GM12878 (cell line): ENCODE measurements around the gene RNF25. TPM values are rescaled to one million over a fixed set of nuclear protein-coding genes. Genes with fewer than 3 reads are reported as not detected.

Experiments
- ATAC-seq: fragments of 200-7000 bp; cut with Tn5 transposase; 3 replicates; pipeline ENCODE4 v1.9.1; 2020; ENCODE audit warnings: mild to moderate bottlenecking, moderate library complexity
- BruUV-seq: library from RNA; stranded (reverse); fragments of 400-500 nt; replicated peaks from 2 replicates; lab custom pipeline; 2021; lab: Mats Ljungman, UMichigan
- CTCF ChIA-PET: fragments of 300-600 bp; sonication (Branson Sonifier 250); formaldehyde crosslinking; extraction: SDS; loops from one replicate; lab custom pipeline; 2021; ENCODE audit warnings: inconsistent platforms; lab: Yijun Ruan, JAX
- POLR2A ChIA-PET: fragments of 350-600 bp; formaldehyde crosslinking; extraction: SDS; loops from one replicate; lab custom pipeline; 2021; ENCODE audit warnings: inconsistent platforms; lab: Charles Lee
- RAD21 ChIA-PET: fragments of 300-600 bp; sonication (Branson Sonifier 250); formaldehyde crosslinking; loops from one replicate; lab custom pipeline; 2023; ENCODE audit warnings: antibody characterized with exemption; ENCODE audit not compliant: unreplicated experiment; lab: Charles Lee
- SMC1A ChIA-PET: fragments of 300-600 bp; sonication (Branson Sonifier 250); formaldehyde crosslinking; loops from one replicate; lab custom pipeline; 2023; ENCODE audit not compliant: unreplicated experiment, uncharacterized antibody; lab: Charles Lee
- DNase-seq: peaks from one replicate; pipeline ENCODE4 v3.0.0-alpha.2; 2011; ENCODE audit warnings: low read depth, low spot score
- FAIRE-seq: peaks from 3 replicates; lab custom pipeline; 2011; peaks lifted over from hg19 to GRCh38; lab: Jason Lieb, UNC
- H2AFZ ChIP-seq: 2 replicates; pipeline ENCODE4 v1.6.0; 2011; ENCODE audit warnings: low read depth, low read length, control low read depth; ENCODE audit not compliant: control insufficient read depth
- H3K27ac ChIP-seq: 2 replicates; pipeline ENCODE4 v1.5.1; 2011; ENCODE audit warnings: control low read depth; ENCODE audit not compliant: control insufficient read depth, insufficient read depth
- H3K27me3 ChIP-seq, 2 experiments: replicated peaks in 1 of 2; 2 replicates each; pipeline versions ENCODE4 v1.6.0 to v1.6.1; 2011; ENCODE audit warnings: low read length in 1 of 2; ENCODE audit not compliant: control insufficient read depth in 2 of 2, insufficient read depth in 2 of 2
- H3K36me3 ChIP-seq, 2 experiments: 2 replicates each; pipeline ENCODE4 v1.5.1; 2011; ENCODE audit warnings: low read length in 1 of 2; ENCODE audit not compliant: control insufficient read depth in 2 of 2, insufficient read depth in 2 of 2
- H3K4me1 ChIP-seq: 2 replicates; pipeline ENCODE4 v1.6.1; 2011; ENCODE audit warnings: mild to moderate bottlenecking, low read length, moderate library complexity, mixed read lengths; ENCODE audit not compliant: control insufficient read depth, insufficient read depth
- H3K4me2 ChIP-seq: 2 replicates; pipeline ENCODE4 v1.6.0; 2011; ENCODE audit warnings: control low read depth; ENCODE audit not compliant: control insufficient read depth, insufficient read depth
- H3K4me3 ChIP-seq: fragments of 200-600 bp; sonication (generic); 2 replicates; pipeline ENCODE4 v1.5.1; 2016
- H3K79me2 ChIP-seq: 2 replicates; pipeline ENCODE4 v1.6.0; 2011; ENCODE audit warnings: low read length; ENCODE audit not compliant: control insufficient read depth, insufficient read depth
- H3K9ac ChIP-seq: 2 replicates; pipeline ENCODE4 v1.8.0; 2011; ENCODE audit warnings: low read length, control low read depth, mixed read lengths; ENCODE audit not compliant: control insufficient read depth, insufficient read depth
- H3K9me3 ChIP-seq: replicated peaks from 3 replicates; pipeline ENCODE4 v1.5.1; 2011; ENCODE audit warnings: mild to moderate bottlenecking, low read length; ENCODE audit not compliant: control insufficient read depth, insufficient read depth
- H4K20me1 ChIP-seq: 2 replicates; pipeline ENCODE4 v1.6.0; 2011; ENCODE audit not compliant: control insufficient read depth, insufficient read depth
- BACH1 ChIP-seq: fragments of 450-650 bp; IDR thresholded peaks from 2 replicates; pipeline ENCODE4 v1.6.1; 2017; ENCODE audit warnings: mild to moderate bottlenecking, borderline replicate concordance
- CEBPB ChIP-seq, 2 experiments: fragments of 150-350 bp in 1 of 2; IDR thresholded peaks; 2 replicates each; pipeline ENCODE4 v1.6.1; 2012 to 2014; ENCODE audit warnings: low read depth in 2 of 2, low read length in 2 of 2, borderline replicate concordance in 1 of 2, inconsistent platforms in 1 of 2
- CREB1 ChIP-seq: IDR thresholded peaks from 2 replicates; pipeline ENCODE4 v1.6.1; 2012; ENCODE audit warnings: low read depth, mild to moderate bottlenecking, inconsistent platforms
- EED ChIP-seq: sonication (generic); IDR thresholded peaks from 2 replicates; pipeline ENCODE4 v1.6.1; 2016; ENCODE audit warnings: antibody characterized with exemption, low read depth
- ETV6 ChIP-seq, 2 experiments: fragments of 450-650 bp in 1 of 2; IDR thresholded peaks in 1 of 2; conservative IDR thresholded peaks in 1 of 2; 2 replicates each; pipeline ENCODE4 v1.6.1; 2014; ENCODE audit warnings: antibody characterized with exemption in 1 of 2, borderline replicate concordance in 1 of 2, low read depth in 1 of 2, mild to moderate bottlenecking in 1 of 2, moderate library complexity in 1 of 2
- RAD21 ChIP-seq: IDR thresholded peaks from 2 replicates; pipeline ENCODE4 v1.6.1; 2011; ENCODE audit warnings: mild to moderate bottlenecking, low read depth, low read length, moderate library complexity; ENCODE audit not compliant: insufficient read depth
- RAD51 ChIP-seq: fragments of 450-650 bp; IDR thresholded peaks from 2 replicates; pipeline ENCODE4 v1.6.1; 2016; ENCODE audit warnings: moderate library complexity, mild to moderate bottlenecking, inconsistent platforms
- RFX5 ChIP-seq: IDR thresholded peaks from 2 replicates; pipeline ENCODE4 v1.6.1; 2011; ENCODE audit warnings: low read depth, low read length, improper control_type of control experiment
- TARDBP ChIP-seq: IDR thresholded peaks from 2 replicates; pipeline ENCODE4 v1.6.1; 2016; ENCODE audit warnings: borderline replicate concordance
- WGBS: methylation state at CpG from one replicate; pipeline ENCODE4 v1.1.6; 2016; ENCODE audit warnings: low lambda C conversion rate; ENCODE audit not compliant: insufficient replicate concordance, insufficient coverage; ENCODE audit errors: missing lambda C conversion rate; 5-methylcytosine and 5-hydroxymethylcytosine counted together
- in situ Hi-C: fragments of 300-500 bp; cut with MboI; formaldehyde crosslinking; loops from 9 replicates; pipeline ENCODE4 v1.14.3; 2018; ENCODE audit warnings: mixed read lengths
- intact Hi-C: fragments of 100-400 bp; cut with micrococcal nuclease; formaldehyde crosslinking; loops from one replicate; pipeline ENCODE4 v1.14.2; 2022; ENCODE audit not compliant: unreplicated experiment
- polyA plus RNA-seq, 11 experiments: library from polyadenylated mRNA; depleted of rRNA in 4 of 11; unstranded in 6 of 11; stranded (reverse) in 5 of 11; fragments of >200 nt; fragmentation: Nextera tagmentation in 4 of 11; fragmentation: Illumina TruSeq in 1 of 11; extraction: Ambion mirVana in 4 of 11; extraction: Trizol in 1 of 11; gene quantifications; 1 replicate in 1 of 11; 2 replicates in 10 of 11; pipeline versions ENCODE4 v1.2.1 to v1.2.3, GENCODE V29; 2011 to 2016; ENCODE audit warnings: inconsistent platforms in 2 of 11, missing spikeins in 2 of 11, low read depth in 1 of 11
- total RNA-seq, 4 experiments: library from RNA; depleted of rRNA in 3 of 4; stranded (reverse); fragments of >200 nt in 3 of 4; fragmentation: Illumina TruSeq in 1 of 4; extraction: Trizol in 1 of 4; gene quantifications; 2 replicates each; pipeline versions ENCODE4 v1.2.1 to v1.2.3, GENCODE V29; 2013 to 2021
- TF ChIP-seq, protein P1 (sequence below): fragments of 450-650 bp; IDR thresholded peaks from 2 replicates; pipeline ENCODE4 v1.6.1; 2017; ENCODE audit warnings: mild to moderate bottlenecking, moderate library complexity
- TF ChIP-seq, protein P2 (sequence below): fragments of 450-650 bp; IDR thresholded peaks from 2 replicates; pipeline ENCODE4 v1.6.1; 2017; ENCODE audit warnings: mild to moderate bottlenecking

RNF25 gene
- total and polyA plus RNA-seq, 10 of the 15 experiments (the other 5 are each of a cell fraction or from before 2014, with no cell fraction given), result 1.3 to 70.4 (median 28.4) TPM

DNA sequence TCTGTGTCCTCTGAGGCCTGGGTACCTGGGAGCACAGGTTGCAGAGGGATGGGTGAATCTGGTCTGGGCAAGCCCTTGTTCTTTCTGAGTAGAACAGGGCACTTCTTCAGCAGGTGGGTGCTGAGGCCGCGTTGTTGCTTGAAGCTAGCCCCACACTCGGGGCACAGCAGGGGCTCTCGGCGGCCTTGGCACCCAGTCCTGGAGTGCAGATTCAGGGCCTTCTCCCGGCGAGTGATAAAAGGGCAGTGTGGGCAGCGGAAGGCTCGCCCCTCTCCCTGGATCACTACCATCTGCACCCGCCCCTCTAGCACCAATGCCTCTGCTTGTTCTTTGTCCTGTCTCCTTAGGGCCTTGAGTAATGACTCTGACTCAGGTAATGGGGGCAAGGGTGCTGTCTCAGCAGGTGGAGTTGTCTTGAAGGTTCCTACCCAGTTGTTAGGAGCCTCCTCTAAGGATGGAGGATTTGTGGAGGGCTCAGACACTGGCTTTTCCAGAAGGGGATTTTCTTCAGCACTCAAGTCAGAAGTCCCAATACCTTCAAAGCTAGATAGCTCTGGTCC, 28.0 kb downstream of the RNF25 start:
- no peak overlapping the region for H3K4me2 ChIP-seq
- TF ChIP-seq TARDBP (no peak), EED (no peak), CREB1 (no peak), CEBPB (IDR thresholded peaks at IDR 0.05; ENCODE audit: borderline replicate concordance in 1 of 2, low read depth in 2 of 2, low read length in 2 of 2) (no peak), BACH1 (no peak), RAD51 (no peak)
- H3K36me3 ChIP-seq, result peaks cover 32 to 33% of the 10 kb centered on the region in 2 experiments
- H3K27ac ChIP-seq, result no peak overlapping the region
- no peak overlapping the region for H3K4me3 ChIP-seq
- no peak for DNase-seq
- ChIA-PET CTCF (interaction anchor here (0.6 to 1.2 kb wide), 2 partner anchors 12 to 69 kb away, joined by 3 read pairs; no protein-coding TSS in a partner anchor), RAD21 (interaction anchor here (0.6 kb wide), 1 partner anchor 285 kb away, joined by 3 read pairs; no protein-coding TSS in a partner anchor), POLR2A (no interaction called here), SMC1A (interaction anchor here (0.6 to 0.8 kb wide), 2 partner anchors 173 to 283 kb away, joined by 3 read pairs; no protein-coding TSS in a partner anchor)
- H3K4me1 ChIP-seq, result no peaks in the 10 kb centered on the region
- ATAC-seq, result no peak
- H3K9me3 ChIP-seq, result no peaks in the 10 kb centered on the region
- H3K27me3 ChIP-seq, result no peaks in the 10 kb centered on the region
- no peak for FAIRE-seq
- intact Hi-C loops (no loop called here), in situ Hi-C loops (no loop called here)
- no peak overlapping the region for H2AFZ ChIP-seq
- no peak overlapping the region for H3K9ac ChIP-seq
- 98% methylated on average over 10 of the region's 10 CpGs for WGBS
- H4K20me1 ChIP-seq, result no peaks in the 10 kb centered on the region
- H3K79me2 ChIP-seq, result peaks cover 2% of the 10 kb centered on the region; the same call in 1 of the 2 replicates
- BruUV-seq, result no TSS peak

DNA sequence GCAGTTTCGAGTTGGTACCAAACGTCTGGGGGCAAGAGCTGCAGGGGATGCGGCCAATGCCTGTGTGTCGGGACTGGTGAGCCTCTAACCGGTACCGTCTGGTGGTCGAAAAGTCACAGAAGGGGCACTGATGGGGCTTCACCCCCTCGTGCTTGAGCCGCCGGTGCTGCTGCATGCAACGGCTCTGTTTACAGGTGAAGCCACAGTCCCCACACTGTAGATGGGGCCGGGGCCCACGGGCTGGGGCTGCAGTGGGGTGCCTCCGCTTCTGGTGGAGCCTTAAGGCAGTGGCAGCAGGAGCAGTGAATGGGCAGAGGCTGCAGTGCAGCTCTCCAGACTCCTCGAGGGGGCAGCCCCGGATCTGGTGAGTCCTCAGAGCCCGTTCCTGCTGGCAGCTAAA, 29.0 kb downstream of the RNF25 start:
- no peak overlapping the region for H3K4me2 ChIP-seq
- POLR2A ChIA-PET, result no interaction called here
- intact Hi-C loops (no loop called here), in situ Hi-C loops (no loop called here)
- H3K27me3 ChIP-seq, result no peaks in the 10 kb centered on the region
- SMC1A ChIA-PET, result no interaction called here
- ATAC-seq (no peak), FAIRE-seq (no peak), DNase-seq (no peak)
- H3K36me3 ChIP-seq, result peaks cover 29 to 34% of the 10 kb centered on the region in 2 experiments
- WGBS, result 100% methylated on average over 17 of the region's 17 CpGs
- no peaks in the 10 kb centered on the region for H4K20me1 ChIP-seq
- CTCF ChIA-PET, result no interaction called here
- H3K4me3 ChIP-seq, result no peak overlapping the region
- no peaks in the 10 kb centered on the region for H3K9me3 ChIP-seq
- no peak overlapping the region for H3K9ac ChIP-seq
- H3K79me2 ChIP-seq, result no peaks in the 10 kb centered on the region
- H2AFZ ChIP-seq, result no peak overlapping the region
- no TSS peak for BruUV-seq
- H3K4me1 ChIP-seq, result no peaks in the 10 kb centered on the region
- H3K27ac ChIP-seq, result no peak overlapping the region
- RAD21 ChIA-PET, result no interaction called here
- no peak for TF ChIP-seq RFX5
- TF ChIP-seq, protein P1, sequence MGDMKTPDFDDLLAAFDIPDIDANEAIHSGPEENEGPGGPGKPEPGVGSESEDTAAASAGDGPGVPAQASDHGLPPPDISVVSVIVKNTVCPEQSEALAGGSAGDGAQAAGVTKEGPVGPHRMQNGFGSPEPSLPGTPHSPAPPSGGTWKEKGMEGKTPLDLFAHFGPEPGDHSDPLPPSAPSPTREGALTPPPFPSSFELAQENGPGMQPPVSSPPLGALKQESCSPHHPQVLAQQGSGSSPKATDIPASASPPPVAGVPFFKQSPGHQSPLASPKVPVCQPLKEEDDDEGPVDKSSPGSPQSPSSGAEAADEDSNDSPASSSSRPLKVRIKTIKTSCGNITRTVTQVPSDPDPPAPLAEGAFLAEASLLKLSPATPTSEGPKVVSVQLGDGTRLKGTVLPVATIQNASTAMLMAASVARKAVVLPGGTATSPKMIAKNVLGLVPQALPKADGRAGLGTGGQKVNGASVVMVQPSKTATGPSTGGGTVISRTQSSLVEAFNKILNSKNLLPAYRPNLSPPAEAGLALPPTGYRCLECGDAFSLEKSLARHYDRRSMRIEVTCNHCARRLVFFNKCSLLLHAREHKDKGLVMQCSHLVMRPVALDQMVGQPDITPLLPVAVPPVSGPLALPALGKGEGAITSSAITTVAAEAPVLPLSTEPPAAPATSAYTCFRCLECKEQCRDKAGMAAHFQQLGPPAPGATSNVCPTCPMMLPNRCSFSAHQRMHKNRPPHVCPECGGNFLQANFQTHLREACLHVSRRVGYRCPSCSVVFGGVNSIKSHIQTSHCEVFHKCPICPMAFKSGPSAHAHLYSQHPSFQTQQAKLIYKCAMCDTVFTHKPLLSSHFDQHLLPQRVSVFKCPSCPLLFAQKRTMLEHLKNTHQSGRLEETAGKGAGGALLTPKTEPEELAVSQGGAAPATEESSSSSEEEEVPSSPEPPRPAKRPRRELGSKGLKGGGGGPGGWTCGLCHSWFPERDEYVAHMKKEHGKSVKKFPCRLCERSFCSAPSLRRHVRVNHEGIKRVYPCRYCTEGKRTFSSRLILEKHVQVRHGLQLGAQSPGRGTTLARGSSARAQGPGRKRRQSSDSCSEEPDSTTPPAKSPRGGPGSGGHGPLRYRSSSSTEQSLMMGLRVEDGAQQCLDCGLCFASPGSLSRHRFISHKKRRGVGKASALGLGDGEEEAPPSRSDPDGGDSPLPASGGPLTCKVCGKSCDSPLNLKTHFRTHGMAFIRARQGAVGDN, result no peak
- TF ChIP-seq, protein P2, sequence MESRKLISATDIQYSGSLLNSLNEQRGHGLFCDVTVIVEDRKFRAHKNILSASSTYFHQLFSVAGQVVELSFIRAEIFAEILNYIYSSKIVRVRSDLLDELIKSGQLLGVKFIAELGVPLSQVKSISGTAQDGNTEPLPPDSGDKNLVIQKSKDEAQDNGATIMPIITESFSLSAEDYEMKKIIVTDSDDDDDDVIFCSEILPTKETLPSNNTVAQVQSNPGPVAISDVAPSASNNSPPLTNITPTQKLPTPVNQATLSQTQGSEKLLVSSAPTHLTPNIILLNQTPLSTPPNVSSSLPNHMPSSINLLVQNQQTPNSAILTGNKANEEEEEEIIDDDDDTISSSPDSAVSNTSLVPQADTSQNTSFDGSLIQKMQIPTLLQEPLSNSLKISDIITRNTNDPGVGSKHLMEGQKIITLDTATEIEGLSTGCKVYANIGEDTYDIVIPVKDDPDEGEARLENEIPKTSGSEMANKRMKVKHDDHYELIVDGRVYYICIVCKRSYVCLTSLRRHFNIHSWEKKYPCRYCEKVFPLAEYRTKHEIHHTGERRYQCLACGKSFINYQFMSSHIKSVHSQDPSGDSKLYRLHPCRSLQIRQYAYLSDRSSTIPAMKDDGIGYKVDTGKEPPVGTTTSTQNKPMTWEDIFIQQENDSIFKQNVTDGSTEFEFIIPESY, result no peak
- no peak for TF ChIP-seq RAD21
- TF ChIP-seq ETV6 (conservative IDR thresholded peaks at IDR 0.05 in 1 of 2, IDR thresholded peaks at IDR 0.05 in 1 of 2; ENCODE audit: borderline replicate concordance in 1 of 2, low read depth in 1 of 2), result no peak
- TF ChIP-seq CREB1, result no peak
